SU-DHL-6 (cell line): ENCODE data around the gene C12orf56.

Experiments used
- H2AFZ ChIP-seq: fragments of 200-600 bp; sonication (generic); 2 replicates; pipeline ENCODE4 v1.6.1; 2014; ENCODE audit warnings: low read depth, mild to moderate bottlenecking, moderate library complexity, mixed read lengths, antibody characterized with exemption, low read length; ENCODE audit not compliant: severe bottlenecking
- H3F3A ChIP-seq: fragments of 200-600 bp; shearing (Covaris generic); 2 replicates; pipeline ENCODE4 v1.6.0; 2016; ENCODE audit warnings: antibody characterized with exemption, mild to moderate bottlenecking; ENCODE audit not compliant: insufficient read depth
- H3K27ac ChIP-seq: fragments of 200-600 bp; sonication (generic); 2 replicates; pipeline ENCODE4 v1.5.1; 2016; ENCODE audit warnings: low read depth, mild to moderate bottlenecking, low read length, moderate library complexity, mixed read lengths
- H3K27me3 ChIP-seq: fragments of 200-600 bp; sonication (generic), shearing (Covaris generic); 2 replicates; pipeline ENCODE4 v1.6.0; 2014; ENCODE audit warnings: mild to moderate bottlenecking, low read length
- H3K36me3 ChIP-seq: fragments of 200-600 bp; sonication (generic); 2 replicates; pipeline ENCODE4 v1.6.1; 2014; ENCODE audit warnings: mild to moderate bottlenecking, low read length, mixed read lengths
- H3K4me2 ChIP-seq: fragments of 300-600, 200-600 bp; shearing (Covaris generic), sonication (generic); 2 replicates; pipeline ENCODE4 v1.6.0; 2014; ENCODE audit warnings: low read length, low read depth, mild to moderate bottlenecking; ENCODE audit not compliant: poor library complexity, severe bottlenecking
- H3K4me3 ChIP-seq: fragments of 200-600 bp; sonication (generic); 2 replicates; pipeline ENCODE4 v1.5.1; 2014; ENCODE audit warnings: antibody characterized with exemption, low read length, mild to moderate bottlenecking, mixed read lengths; ENCODE audit not compliant: insufficient read depth, poor library complexity, severe bottlenecking
- H3K79me2 ChIP-seq: fragments of 200-600 bp; sonication (generic); 2 replicates; pipeline ENCODE4 v1.6.1; 2014; ENCODE audit warnings: mild to moderate bottlenecking, low read length, moderate library complexity; ENCODE audit not compliant: insufficient read depth
- H3K9ac ChIP-seq: fragments of 200-600 bp; sonication (generic); 2 replicates; pipeline ENCODE4 v1.7.0; 2014; ENCODE audit warnings: mild to moderate bottlenecking, low read length
- H3K9me2 ChIP-seq: fragments of 200-600 bp; sonication (generic); replicated peaks from 2 replicates; pipeline ENCODE4 v1.6.1; 2014; ENCODE audit warnings: low read length; ENCODE audit not compliant: insufficient read depth
- H3K9me3 ChIP-seq: fragments of 200-600 bp; sonication (generic); 2 replicates; pipeline ENCODE4 v1.6.1; 2014; ENCODE audit warnings: low read length, mixed read lengths; ENCODE audit not compliant: insufficient read depth
- H4K20me1 ChIP-seq: fragments of 200-600 bp; sonication (generic); 2 replicates; pipeline ENCODE4 v1.6.1; 2014; ENCODE audit warnings: low read depth, mild to moderate bottlenecking, antibody characterized with exemption, low read length, moderate library complexity, mixed read lengths
- CTCF ChIP-seq: fragments of 200-600 bp; sonication (generic); IDR thresholded peaks from one replicate; pipeline ENCODE4 v1.5.1; 2017; ENCODE audit warnings: antibody characterized with exemption, mild to moderate bottlenecking, low read length, moderate library complexity; ENCODE audit not compliant: insufficient read depth, poor library complexity, severe bottlenecking
- EZH2phosphoT487 ChIP-seq: fragments of 200-600 bp; sonication (generic), shearing (Covaris generic); conservative IDR thresholded peaks from 2 replicates; pipeline ENCODE4 v1.6.1; 2018; ENCODE audit warnings: mild to moderate bottlenecking, antibody characterized with exemption, low read length, moderate library complexity, mixed read lengths

C12orf56 gene

GRCh38 chr12:64427988-64428387 lies 37.4 kb upstream of the C12orf56 start:
- Histone ChIP-seq H3K79me2 (no peaks in the 10 kb centered on the region), H2AFZ (no peak overlapping the region), H3K9ac (no peak overlapping the region), H3K4me3 (no peak overlapping the region), H3K27ac (no peak overlapping the region), H3K9me2 (no peaks in the 10 kb centered on the region), H3K9me3 (no peaks in the 10 kb centered on the region), H4K20me1 (no peaks in the 10 kb centered on the region), H3F3A (no peaks in the 10 kb centered on the region), H3K36me3 (peaks cover 71% of the 10 kb centered on the region), H3K27me3 (no peaks in the 10 kb centered on the region), H3K4me2 (no peak overlapping the region)
- TF ChIP-seq CTCF (no peak), EZH2phosphoT487 (no peak)

GRCh38 chr12:64419696-64420095 lies 29.1 kb upstream of the C12orf56 start:
- no peaks in the 10 kb centered on the region for H3K9me3 ChIP-seq
- H3K9ac ChIP-seq: no peak overlapping the region
- H3K79me2 ChIP-seq: no peaks in the 10 kb centered on the region
- H3K9me2 ChIP-seq: no peaks in the 10 kb centered on the region
- peaks cover 82% of the 10 kb centered on the region for H3K36me3 ChIP-seq
- H3F3A ChIP-seq: no peaks in the 10 kb centered on the region
- TF ChIP-seq CTCF (no peak), EZH2phosphoT487 (no peak)
- no peak overlapping the region for H3K4me2 ChIP-seq
- H3K27ac ChIP-seq: no peak overlapping the region
- no peaks in the 10 kb centered on the region for H4K20me1 ChIP-seq
- H3K27me3 ChIP-seq: no peaks in the 10 kb centered on the region
- H3K4me3 ChIP-seq: no peak overlapping the region
- no peak overlapping the region for H2AFZ ChIP-seq

GRCh38 chr12:64418209-64418608 lies 27.7 kb upstream of the C12orf56 start:
- Histone ChIP-seq H3K36me3 (peaks cover 84% of the 10 kb centered on the region), H3K79me2 (peaks cover 6% of the 10 kb centered on the region), H3F3A (no peaks in the 10 kb centered on the region), H3K27me3 (no peaks in the 10 kb centered on the region), H3K9me3 (no peaks in the 10 kb centered on the region), H3K4me3 (no peak overlapping the region), H3K27ac (no peak overlapping the region), H2AFZ (no peak overlapping the region), H3K9me2 (no peaks in the 10 kb centered on the region), H3K9ac (no peak overlapping the region), H3K4me2 (no peak overlapping the region), H4K20me1 (no peaks in the 10 kb centered on the region)
- TF ChIP-seq EZH2phosphoT487: no peak
- TF ChIP-seq CTCF: no peak

- TF ChIP-seq CTCF: no peak
- Histone ChIP-seq H3K36me3 (peaks cover 80% of the 10 kb centered on the region), H3K9ac (no peak overlapping the region), H2AFZ (no peak overlapping the region), H3K27me3 (no peaks in the 10 kb centered on the region), H3K4me3 (no peak overlapping the region), H3F3A (no peaks in the 10 kb centered on the region), H4K20me1 (0 out of 2 replicates have a peak, but pooled peaks cover 3% of the 10 kb centered on the region), H3K79me2 (peaks cover 36% of the 10 kb centered on the region), H3K4me2 (no peak overlapping the region), H3K27ac (no peak overlapping the region), H3K9me2 (no peaks in the 10 kb centered on the region), H3K9me3 (no peaks in the 10 kb centered on the region)
These were observed 23.3 kb upstream of the C12orf56 start for GRCh38 chr12:64413884-64414283.
